A549 treated with CpdA at 1 μM for 4 hours (cell line): Measurements from ENCODE around the gene FAM83C. TPM values are rescaled to one million over a fixed set of nuclear protein-coding genes. Genes with fewer than 3 reads are reported as not detected.

Experiments
- total RNA-seq: library from RNA; stranded (reverse); fragments of 200-300 nt; extraction: Qiagen RNA extraction; gene quantifications from 5 replicates; pipeline ENCODE4 v1.2.3, GENCODE V29; 2022; ENCODE audit warnings: low read depth

Gene FAM83C
- total RNA-seq: 0.03 to 0.06 TPM (median 0.05 TPM) in 3 of 5 replicates, not detected in the others

GRCh38 chr20:35291654-35292503 is at the start of gene FAM83C:
TSS of gene FAM83C (minus strand) at chr20:35292425. CDS start at chr20:35292304, 121 bp downstream.

GRCh38 chr20:35284267-35284991 is 7.8 kb downstream of the FAM83C start, which contains the start of gene EIF6:
TSS of gene EIF6 (minus strand) at chr20:35284772. CDS start at chr20:35284487, 285 bp downstream.

GRCh38 chr20:35277531-35278395 is 14.5 kb downstream of the FAM83C start, which contains the start of gene MMP24OS:
TSS of gene MMP24OS (minus strand) at chr20:35278122. CDS start at chr20:35277929, 193 bp downstream.

Other genes with a start within 250 kb of the FAM83C start
- gene TRPC4AP, start 199.6 kb downstream of the FAM83C start, total RNA-seq: 52.0 to 59.2 TPM (median 57.5 TPM) in 5 replicates
- 40.2 to 48.7 TPM (median 48.1 TPM) in 5 replicates for gene EDEM2, start 145.1 kb downstream of the FAM83C start, total RNA-seq
- 92.4 to 129 TPM (median 124 TPM) in 5 replicates for gene PROCR, start 120.4 kb downstream of the FAM83C start, total RNA-seq
- 15.8 to 20.6 TPM (median 18.5 TPM) in 5 replicates for gene MMP24, start 65.7 kb downstream of the FAM83C start, total RNA-seq
- 47.8 to 84.2 TPM (median 74.9 TPM) in 5 replicates for gene MMP24OS, start 14.3 kb downstream of the FAM83C start, total RNA-seq
- 343 to 392 TPM (median 386 TPM) in 5 replicates for gene EIF6, start 7.7 kb downstream of the FAM83C start, total RNA-seq
- gene UQCC1, start 119.5 kb upstream of the FAM83C start, total RNA-seq: 29.7 to 38.9 TPM (median 33.6 TPM) in 5 replicates
- gene GDF5, start 145.8 kb upstream of the FAM83C start, total RNA-seq: not detected in 5 replicates
- gene CEP250, start 163.2 kb upstream of the FAM83C start, total RNA-seq: 20.2 to 29.3 TPM (median 27.1 TPM) in 5 replicates
- gene C20orf173, start 237.2 kb upstream of the FAM83C start, total RNA-seq: not detected in 5 replicates
- 219 to 253 TPM (median 244 TPM) in 5 replicates for gene ERGIC3, start 249.7 kb upstream of the FAM83C start, total RNA-seq